ENCODE results near the gene ZNF837.

- TF ChIP-seq JUN (IDR thresholded peaks at IDR 0.05): no peak
- TF ChIP-seq CTCF (IDR thresholded peaks at IDR 0.05): no peak
- no peak for TF ChIP-seq ZFP36 (IDR thresholded peaks at IDR 0.05; ENCODE audit: borderline replicate concordance, partially characterized antibody)
- TF ChIP-seq POLR2A (IDR thresholded peaks at IDR 0.05; ENCODE audit: low read length): no peak
- no peak for TF ChIP-seq ESRRA (IDR thresholded peaks at IDR 0.05; ENCODE audit: borderline replicate concordance, low read length)
- TF ChIP-seq HMGXB4 (CRISPR knock-in tag; IDR thresholded peaks at IDR 0.05; ENCODE audit: borderline replicate concordance): no peak
- no peak for TF ChIP-seq EP300 (IDR thresholded peaks at IDR 0.05)
- no peak for TF ChIP-seq PBX3 (IDR thresholded peaks at IDR 0.05)
- TF ChIP-seq CHD4 (IDR thresholded peaks at IDR 0.05; ENCODE audit: borderline replicate concordance): no peak
- TF ChIP-seq CHD2 (IDR thresholded peaks at IDR 0.05; ENCODE audit: low read length, partially characterized antibody): no peak
- TF ChIP-seq HDAC2 (IDR thresholded peaks at IDR 0.05): no peak
These were observed 23.9 kb downstream of the ZNF837 start for GRCh38 chr19:58356766-58357480.
